ENCODE data around the gene CCDC200.

Gene CCDC200

GRCh38 chr17:43224146-43224705 is 4.2 kb downstream of the CCDC200 start:
- H3K27ac ChIP-seq (replicated peaks; ENCODE audit: low read length) = no peak overlapping the region
- no peak for DNase-seq (ENCODE audit: low spot score)
- H3K27me3 ChIP-seq (ENCODE audit: control insufficient read depth in 3 of 3, insufficient read depth in 3 of 3, low read depth in 1 of 3, low read length in 3 of 3) = no peaks in the 10 kb centered on the region
- H2AFZ ChIP-seq (ENCODE audit: low read length) = no peak overlapping the region
- H4K91ac ChIP-seq (ENCODE audit: low read depth, low read length, poor library complexity) = no peak overlapping the region
- H3K4me2 ChIP-seq (ENCODE audit: insufficient read depth, low read length, poor library complexity, severe bottlenecking) = no peak overlapping the region
- no peak overlapping the region for H2AK5ac ChIP-seq (ENCODE audit: low read depth, low read length)
- H2BK5ac ChIP-seq (ENCODE audit: low read length) = no peak overlapping the region
- no CpG with 5 or more reads among the region's 7 CpGs for WGBS, 2 donors (ENCODE audit: extremely low coverage in 2 of 2, insufficient read length in 2 of 2, insufficient replicate concordance in 1 of 2)
- H3K9me3 ChIP-seq (replicated peaks in 1 of 2; ENCODE audit: control insufficient read depth in 2 of 2, insufficient read depth in 1 of 2, low read depth in 1 of 2, low read length in 2 of 2) = no peaks in the 10 kb centered on the region
- no peak overlapping the region for H3K23ac ChIP-seq (ENCODE audit: low read depth, low read length, poor library complexity)
- no peak overlapping the region for H2BK120ac ChIP-seq (ENCODE audit: low read depth, low read length)
- peak overlapping the region; percentile 17 for H3K9ac ChIP-seq (ENCODE audit: low read depth, low read length, poor library complexity)
- peaks cover 0 to 5% of the 10 kb centered on the region in 2 donors for H3K4me1 ChIP-seq (ENCODE audit: control insufficient read depth in 2 of 2, insufficient read depth in 1 of 2, low read depth in 1 of 2, low read length in 2 of 2)
- no peak overlapping the region for H3K14ac ChIP-seq (ENCODE audit: low read length)
- H3K36me3 ChIP-seq (replicated peaks in 1 of 2; ENCODE audit: control insufficient read depth in 2 of 2, insufficient read depth in 2 of 2, low read length in 2 of 2) = no peaks in the 10 kb centered on the region
- no peak overlapping the region for H3K18ac ChIP-seq (ENCODE audit: low read length)
- no peaks in the 10 kb centered on the region for H3K79me1 ChIP-seq (ENCODE audit: low read depth, low read length)
- no peak overlapping the region for H2BK12ac ChIP-seq (ENCODE audit: low read length)
- H2BK15ac ChIP-seq (ENCODE audit: low read length) = no peak overlapping the region
- H4K8ac ChIP-seq (ENCODE audit: low read depth, low read length) = no peak overlapping the region
- H3K4ac ChIP-seq (ENCODE audit: low read length) = no peak overlapping the region
- peak overlapping the region in 1 of 2 donors; percentile 56 for H3K4me3 ChIP-seq (ENCODE audit: low read length in 2 of 2)

- Histone ChIP-seq H3K9ac (ENCODE audit: low read depth, low read length, poor library complexity) (no peak overlapping the region), H2AK5ac (ENCODE audit: low read depth, low read length) (peak overlapping the region; percentile 5), H3K4ac (ENCODE audit: low read length) (no peak overlapping the region), H2AFZ (ENCODE audit: low read length) (no peak overlapping the region), H3K4me3 (ENCODE audit: low read length in 2 of 2) (no peak overlapping the region), H2BK15ac (ENCODE audit: low read length) (no peak overlapping the region), H2BK120ac (ENCODE audit: low read depth, low read length) (no peak overlapping the region), H3K9me3 (replicated peaks in 1 of 2; ENCODE audit: control insufficient read depth in 2 of 2, insufficient read depth in 1 of 2, low read depth in 1 of 2, low read length in 2 of 2) (no peaks in the 10 kb centered on the region), H3K27ac (replicated peaks; ENCODE audit: low read length) (no peak overlapping the region), H3K4me1 (ENCODE audit: control insufficient read depth in 2 of 2, insufficient read depth in 1 of 2, low read depth in 1 of 2, low read length in 2 of 2) (peaks cover 0 to 5% of the 10 kb centered on the region in 2 donors), H2BK5ac (ENCODE audit: low read length) (no peak overlapping the region), H2BK12ac (ENCODE audit: low read length) (no peak overlapping the region), H3K23ac (ENCODE audit: low read depth, low read length, poor library complexity) (peak overlapping the region; percentile 49), H4K91ac (ENCODE audit: low read depth, low read length, poor library complexity) (no peak overlapping the region), H3K18ac (ENCODE audit: low read length) (peak overlapping the region; percentile 74), H3K14ac (ENCODE audit: low read length) (no peak overlapping the region), H3K27me3 (ENCODE audit: control insufficient read depth in 3 of 3, insufficient read depth in 3 of 3, low read depth in 1 of 3, low read length in 3 of 3) (no peaks in the 10 kb centered on the region), H3K4me2 (ENCODE audit: insufficient read depth, low read length, poor library complexity, severe bottlenecking) (no peak overlapping the region), H4K8ac (ENCODE audit: low read depth, low read length) (no peak overlapping the region), H3K36me3 (replicated peaks in 1 of 2; ENCODE audit: control insufficient read depth in 2 of 2, insufficient read depth in 2 of 2, low read length in 2 of 2) (peaks cover 0 to 1% of the 10 kb centered on the region in 2 donors), H3K79me1 (ENCODE audit: low read depth, low read length) (no peaks in the 10 kb centered on the region)
- no peak for DNase-seq (ENCODE audit: low spot score)
- WGBS, 2 donors (ENCODE audit: extremely low coverage in 2 of 2, insufficient read length in 2 of 2, insufficient replicate concordance in 1 of 2) = no CpG with 5 or more reads among the region's 9 CpGs
Measured at GRCh38 chr17:43220511-43221125, 7.8 kb downstream of the CCDC200 start.

DNA sequence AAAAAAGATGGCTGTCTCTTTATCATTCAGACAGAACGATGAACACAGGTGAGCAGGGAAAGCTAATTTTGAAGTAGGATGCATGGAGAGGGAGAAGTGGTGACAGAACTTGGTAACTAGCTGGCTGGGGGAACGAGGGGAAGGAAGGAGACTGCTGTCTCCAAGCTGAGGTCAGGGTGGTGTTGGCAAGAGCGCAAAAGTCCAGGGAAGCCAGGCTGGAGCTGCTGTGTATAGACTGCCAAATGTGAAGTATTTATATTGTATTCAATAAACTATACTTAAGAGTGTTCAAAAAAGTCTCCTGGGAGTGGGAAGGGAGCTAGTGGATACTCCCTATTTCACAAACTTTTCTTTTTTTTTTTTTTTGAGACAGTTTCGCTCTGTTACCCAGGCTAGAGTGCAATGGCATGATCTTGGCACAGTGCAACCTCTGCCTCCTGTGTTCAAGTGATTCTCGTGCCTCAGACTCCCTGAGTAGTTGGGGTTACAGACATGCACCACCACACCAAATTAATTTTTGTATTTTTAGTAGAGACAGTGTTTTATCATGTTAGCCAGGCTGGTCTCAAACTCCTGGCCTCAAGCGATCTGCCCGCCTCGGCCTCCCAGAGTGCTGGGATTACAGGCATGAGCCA is 8.6 kb downstream of the CCDC200 start:
- no peak overlapping the region for H3K4me2 ChIP-seq (ENCODE audit: insufficient read depth, low read length, poor library complexity, severe bottlenecking)
- no peak overlapping the region for H3K4me3 ChIP-seq (ENCODE audit: low read length in 2 of 2)
- no peak overlapping the region for H4K91ac ChIP-seq (ENCODE audit: low read depth, low read length, poor library complexity)
- DNase-seq (ENCODE audit: low spot score) = no peak
- no peak overlapping the region for H4K8ac ChIP-seq (ENCODE audit: low read depth, low read length)
- H3K27ac ChIP-seq (replicated peaks; ENCODE audit: low read length) = no peak overlapping the region
- no peak overlapping the region for H3K18ac ChIP-seq (ENCODE audit: low read length)
- H3K23ac ChIP-seq (ENCODE audit: low read depth, low read length, poor library complexity) = no peak overlapping the region
- H3K36me3 ChIP-seq (replicated peaks in 1 of 2; ENCODE audit: control insufficient read depth in 2 of 2, insufficient read depth in 2 of 2, low read length in 2 of 2) = peaks cover 0 to 1% of the 10 kb centered on the region in 2 donors
- no peaks in the 10 kb centered on the region for H3K27me3 ChIP-seq (ENCODE audit: control insufficient read depth in 3 of 3, insufficient read depth in 3 of 3, low read depth in 1 of 3, low read length in 3 of 3)
- no peak overlapping the region for H2BK120ac ChIP-seq (ENCODE audit: low read depth, low read length)
- no peaks in the 10 kb centered on the region for H3K79me1 ChIP-seq (ENCODE audit: low read depth, low read length)
- H3K4me1 ChIP-seq (ENCODE audit: control insufficient read depth in 2 of 2, insufficient read depth in 1 of 2, low read depth in 1 of 2, low read length in 2 of 2) = peaks cover 0 to 5% of the 10 kb centered on the region in 2 donors
- H3K14ac ChIP-seq (ENCODE audit: low read length) = no peak overlapping the region
- no peak overlapping the region for H2BK15ac ChIP-seq (ENCODE audit: low read length)
- no peak overlapping the region for H2AK5ac ChIP-seq (ENCODE audit: low read depth, low read length)
- no peak overlapping the region for H2BK5ac ChIP-seq (ENCODE audit: low read length)
- no peak overlapping the region for H2AFZ ChIP-seq (ENCODE audit: low read length)
- no peaks in the 10 kb centered on the region for H3K9me3 ChIP-seq (replicated peaks in 1 of 2; ENCODE audit: control insufficient read depth in 2 of 2, insufficient read depth in 1 of 2, low read depth in 1 of 2, low read length in 2 of 2)
- no peak overlapping the region for H3K4ac ChIP-seq (ENCODE audit: low read length)
- no peak overlapping the region for H2BK12ac ChIP-seq (ENCODE audit: low read length)
- no CpG with 5 or more reads among the region's 8 CpGs for WGBS, 2 donors (ENCODE audit: extremely low coverage in 2 of 2, insufficient read length in 2 of 2, insufficient replicate concordance in 1 of 2)
- no peak overlapping the region for H3K9ac ChIP-seq (ENCODE audit: low read depth, low read length, poor library complexity)

DNA sequence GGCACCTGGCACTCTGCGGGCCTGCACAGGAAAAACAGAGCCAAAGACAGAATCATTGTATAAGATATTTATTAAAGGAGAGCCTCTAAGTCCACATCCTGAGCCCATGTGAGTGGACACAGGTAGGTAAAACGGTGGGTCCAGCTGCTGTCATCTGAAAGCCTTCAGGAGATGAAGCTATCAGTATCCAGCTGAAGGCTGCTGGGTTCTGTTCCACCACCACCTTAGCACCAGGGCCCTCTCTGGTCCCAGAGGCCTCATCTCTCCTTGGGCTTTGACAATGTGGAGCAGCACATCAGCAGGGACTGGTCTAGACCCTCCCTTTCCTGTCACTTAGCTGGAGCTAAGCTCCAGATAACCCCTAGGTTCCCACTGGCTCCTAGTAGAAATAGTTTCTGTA is 9.4 kb downstream of the CCDC200 start:
- H3K14ac ChIP-seq (ENCODE audit: low read length) = no peak overlapping the region
- no peak overlapping the region for H3K27ac ChIP-seq (replicated peaks; ENCODE audit: low read length)
- H2BK15ac ChIP-seq (ENCODE audit: low read length) = no peak overlapping the region
- H2AFZ ChIP-seq (ENCODE audit: low read length) = no peak overlapping the region
- no peaks in the 10 kb centered on the region for H3K9me3 ChIP-seq (replicated peaks in 1 of 2; ENCODE audit: control insufficient read depth in 2 of 2, insufficient read depth in 1 of 2, low read depth in 1 of 2, low read length in 2 of 2)
- no peak overlapping the region for H3K4me2 ChIP-seq (ENCODE audit: insufficient read depth, low read length, poor library complexity, severe bottlenecking)
- H3K79me1 ChIP-seq (ENCODE audit: low read depth, low read length) = no peaks in the 10 kb centered on the region
- H2BK12ac ChIP-seq (ENCODE audit: low read length) = no peak overlapping the region
- no peak overlapping the region for H2AK5ac ChIP-seq (ENCODE audit: low read depth, low read length)
- H2BK5ac ChIP-seq (ENCODE audit: low read length) = no peak overlapping the region
- H4K91ac ChIP-seq (ENCODE audit: low read depth, low read length, poor library complexity) = no peak overlapping the region
- no peak overlapping the region for H3K4me3 ChIP-seq (ENCODE audit: low read length in 2 of 2)
- no peak for DNase-seq (ENCODE audit: low spot score)
- H3K9ac ChIP-seq (ENCODE audit: low read depth, low read length, poor library complexity) = peak overlapping the region; percentile 25
- no peaks in the 10 kb centered on the region for H3K27me3 ChIP-seq (ENCODE audit: control insufficient read depth in 3 of 3, insufficient read depth in 3 of 3, low read depth in 1 of 3, low read length in 3 of 3)
- peaks cover 0 to 3% of the 10 kb centered on the region in 2 donors for H3K36me3 ChIP-seq (replicated peaks in 1 of 2; ENCODE audit: control insufficient read depth in 2 of 2, insufficient read depth in 2 of 2, low read length in 2 of 2)
- no peak overlapping the region for H3K4ac ChIP-seq (ENCODE audit: low read length)
- H2BK120ac ChIP-seq (ENCODE audit: low read depth, low read length) = no peak overlapping the region
- peaks cover 0 to 5% of the 10 kb centered on the region in 2 donors for H3K4me1 ChIP-seq (ENCODE audit: control insufficient read depth in 2 of 2, insufficient read depth in 1 of 2, low read depth in 1 of 2, low read length in 2 of 2)
- H3K18ac ChIP-seq (ENCODE audit: low read length) = no peak overlapping the region
- H4K8ac ChIP-seq (ENCODE audit: low read depth, low read length) = no peak overlapping the region
- no CpG with 5 or more reads among the region's 2 CpGs for WGBS, 2 donors (ENCODE audit: extremely low coverage in 2 of 2, insufficient read length in 2 of 2, insufficient replicate concordance in 1 of 2)
- no peak overlapping the region for H3K23ac ChIP-seq (ENCODE audit: low read depth, low read length, poor library complexity)
